A549 (cell line): Measurements from ENCODE around the gene KCNN1. TPM values are rescaled to one million over a fixed set of nuclear protein-coding genes. Genes with fewer than 3 reads are reported as not detected.
A peak's percentile ranks its signal among the peaks of the same experiment; 100 is the strongest.
"Not testable (repeated sequence)": the region's sequence is repeated elsewhere in the genome, so short reads cannot be mapped to it uniquely, and the experiment has no call there.

Experiments
- ATAC-seq, 2 experiments: fragments of 200-7000 bp in 1 of 2; fragments of >200 bp in 1 of 2; cut with Nextera tagmentation in 1 of 2; cut with Tn5 transposase in 1 of 2; 3 replicates each; pipeline versions ENCODE4 v1.8.0 to v1.9.1; 2018 to 2020; ENCODE audit warnings: mild to moderate bottlenecking in 1 of 2, moderate library complexity in 1 of 2
- CTCF ChIA-PET: fragments of 300-600 bp; sonication (Branson Sonifier 250); formaldehyde crosslinking; extraction: SDS; loops from one replicate; lab custom pipeline; 2021; ENCODE audit warnings: antibody characterized with exemption, inconsistent platforms; lab: Yijun Ruan, JAX
- POLR2A ChIA-PET: fragments of 350-600 bp; formaldehyde crosslinking; extraction: SDS; loops from one replicate; lab custom pipeline; 2021; ENCODE audit warnings: antibody characterized with exemption, inconsistent platforms; lab: Yijun Ruan, JAX
- DNase-seq, 2 experiments: peaks; one replicate each; pipeline versions ENCODE4 v3.0.0 to v3.0.0-alpha.2; 2011 to 2016; ENCODE audit warnings: low read depth in 1 of 2, low spot score in 1 of 2
- FAIRE-seq: peaks from 2 replicates; lab custom pipeline; 2011; peaks lifted over from hg19 to GRCh38; lab: Jason Lieb, UNC
- H3K27ac ChIP-seq, 2 experiments: fragments of >200 bp; sonication (Bioruptor Twin); formaldehyde crosslinking; 3 replicates each; pipeline ENCODE4 v1.5.1; 2016 to 2017
- H3K4me1 ChIP-seq: fragments of >200 bp; sonication (Bioruptor Twin); formaldehyde crosslinking; 3 replicates; pipeline ENCODE4 v1.6.1; 2016
- H3K4me2 ChIP-seq: fragments of >200 bp; sonication (Bioruptor Twin); formaldehyde crosslinking; 3 replicates; pipeline ENCODE4 v1.6.1; 2016
- H3K4me3 ChIP-seq: fragments of >200 bp; sonication (Bioruptor Twin); formaldehyde crosslinking; 3 replicates; pipeline ENCODE4 v1.5.1; 2016
- H3K9me3 ChIP-seq: fragments of >200 bp; sonication (Bioruptor Twin); formaldehyde crosslinking; 3 replicates; pipeline ENCODE4 v1.6.1; 2016
- CBX2 ChIP-seq: fragments of 200-600 bp; sonication (generic); IDR thresholded peaks from 2 replicates; pipeline ENCODE4 v1.6.1; 2016; ENCODE audit warnings: low read depth, mild to moderate bottlenecking, borderline replicate concordance
- CBX8 ChIP-seq: fragments of 200-600 bp; sonication (generic); IDR thresholded peaks from 2 replicates; pipeline ENCODE4 v1.6.1; 2016
- CHD2 ChIP-seq: fragments of 150-350 bp; IDR thresholded peaks from 2 replicates; pipeline ENCODE4 v1.6.1; 2014; ENCODE audit warnings: low read length; ENCODE audit not compliant: partially characterized antibody
- EHF ChIP-seq: fragments of 250-450 bp; sonication (Bioruptor Pico); IDR thresholded peaks from 2 replicates; pipeline ENCODE4 v1.5.0; 2020; ENCODE audit warnings: mild to moderate bottlenecking
- EHMT2 ChIP-seq: fragments of 200-600 bp; sonication (generic); IDR thresholded peaks from 2 replicates; pipeline ENCODE4 v1.6.1; 2016; ENCODE audit warnings: antibody characterized with exemption, low read depth, mild to moderate bottlenecking, moderate library complexity
- EP300 ChIP-seq, 2 experiments: fragments of >200 bp; sonication (Bioruptor Twin); formaldehyde crosslinking; IDR thresholded peaks; 2 replicates in 1 of 2; 3 replicates in 1 of 2; pipeline ENCODE4 v1.6.1; 2016 to 2017
- HDAC2 ChIP-seq: fragments of 200-600 bp; sonication (generic); IDR thresholded peaks from 2 replicates; pipeline ENCODE4 v1.6.1; 2016
- HEYL ChIP-seq: fragments of 250-450 bp; sonication (Bioruptor Pico); IDR thresholded peaks from 2 replicates; pipeline ENCODE4 v1.8.0; 2021; ENCODE audit warnings: mild to moderate bottlenecking, moderate library complexity
- JUN ChIP-seq, 2 experiments: fragments of >200 bp; sonication (Bioruptor Twin); formaldehyde crosslinking; IDR thresholded peaks; 2 replicates in 1 of 2; 3 replicates in 1 of 2; pipeline ENCODE4 v1.6.1; 2016 to 2017
- JUNB ChIP-seq: fragments of >200 bp; sonication (Bioruptor Twin); formaldehyde crosslinking; IDR thresholded peaks from 2 replicates; pipeline ENCODE4 v1.6.1; 2016
- KDM5A ChIP-seq: fragments of 200-600 bp; sonication (generic); IDR thresholded peaks from 2 replicates; pipeline ENCODE4 v1.6.1; 2016; ENCODE audit warnings: antibody characterized with exemption, mild to moderate bottlenecking
- NFE2L2 ChIP-seq: fragments of 150-350 bp; conservative IDR thresholded peaks from 2 replicates; pipeline ENCODE4 v1.6.1; 2014; ENCODE audit warnings: low read length
- NR3C1 ChIP-seq: fragments of >200 bp; sonication (Bioruptor Twin); formaldehyde crosslinking; IDR thresholded peaks from 3 replicates; pipeline ENCODE4 v1.6.1; 2017
- POLR2AphosphoS2 ChIP-seq: conservative IDR thresholded peaks from 2 replicates; pipeline ENCODE4 v1.6.1; 2012; ENCODE audit warnings: low read length, improper control_type of control experiment, inconsistent platforms
- RCOR1 ChIP-seq: fragments of 150-350 bp; IDR thresholded peaks from 2 replicates; pipeline ENCODE4 v1.6.1; 2014; ENCODE audit warnings: antibody characterized with exemption, low read length, low read depth
- SMC3 ChIP-seq: fragments of >200 bp; sonication (Bioruptor Twin); formaldehyde crosslinking; IDR thresholded peaks from 3 replicates; pipeline ENCODE4 v1.6.1; 2018; ENCODE audit warnings: inconsistent platforms
- SREBF2 ChIP-seq: fragments of 450-650 bp; IDR thresholded peaks from 2 replicates; pipeline ENCODE4 v1.6.1; 2014; ENCODE audit warnings: mild to moderate bottlenecking, moderate library complexity
- TFCP2L1 ChIP-seq: fragments of 250-450 bp; sonication (Bioruptor Pico); IDR thresholded peaks from 2 replicates; pipeline ENCODE4 v1.5.0; 2021; ENCODE audit warnings: mild to moderate bottlenecking
- ZFP36 ChIP-seq: fragments of 450-650 bp; IDR thresholded peaks from 2 replicates; pipeline ENCODE4 v1.6.1; 2014; ENCODE audit warnings: borderline replicate concordance; ENCODE audit not compliant: partially characterized antibody
- ZNF302 ChIP-seq: fragments of 250-450 bp; sonication (Bioruptor Pico); IDR thresholded peaks from 2 replicates; pipeline ENCODE4 v1.9.0; 2021; ENCODE audit warnings: inconsistent platforms, mild to moderate bottlenecking, moderate library complexity
- WGBS: methylation state at CpG from one replicate; pipeline ENCODE4 v1.1.6; 2017; ENCODE audit errors: missing lambda C conversion rate; 5-methylcytosine and 5-hydroxymethylcytosine counted together
- polyA plus RNA-seq, 4 experiments: library from polyadenylated mRNA; depleted of rRNA in 3 of 4; stranded (reverse); fragments of >200 nt; fragmentation: RNase III in 1 of 4; extraction: RNeasy Plus Mini Kit Qiagen cat#74134 plus additional on column Dnase treatment in 1 of 4; gene quantifications; 2 replicates in 3 of 4; 3 replicates in 1 of 4; pipeline ENCODE4 v1.2.3, GENCODE V29; 2011 to 2017
- TF ChIP-seq, protein P1 (sequence below): fragments of >200 bp; sonication (Bioruptor Twin); formaldehyde crosslinking; IDR thresholded peaks from 3 replicates; pipeline ENCODE4 v1.5.1; 2016
- TF ChIP-seq, protein P2 (sequence below): fragments of >200 bp; sonication (Bioruptor Twin); formaldehyde crosslinking; IDR thresholded peaks from 2 replicates; pipeline ENCODE4 v1.6.1; 2016
- TF ChIP-seq, protein P3 (sequence below): fragments of 250-450 bp; sonication (Bioruptor Pico); IDR thresholded peaks from 2 replicates; pipeline ENCODE4 v1.5.0; 2021; ENCODE audit warnings: mild to moderate bottlenecking, moderate library complexity, borderline replicate concordance
- TF ChIP-seq, protein P4 (sequence below): IDR thresholded peaks from 2 replicates; pipeline ENCODE4 v1.6.1; 2012

The KCNN1 gene
- polyA plus RNA-seq, 2 of the 4 experiments (the other 2 are of a cell fraction): 0.43 to 0.85 TPM

DNA sequence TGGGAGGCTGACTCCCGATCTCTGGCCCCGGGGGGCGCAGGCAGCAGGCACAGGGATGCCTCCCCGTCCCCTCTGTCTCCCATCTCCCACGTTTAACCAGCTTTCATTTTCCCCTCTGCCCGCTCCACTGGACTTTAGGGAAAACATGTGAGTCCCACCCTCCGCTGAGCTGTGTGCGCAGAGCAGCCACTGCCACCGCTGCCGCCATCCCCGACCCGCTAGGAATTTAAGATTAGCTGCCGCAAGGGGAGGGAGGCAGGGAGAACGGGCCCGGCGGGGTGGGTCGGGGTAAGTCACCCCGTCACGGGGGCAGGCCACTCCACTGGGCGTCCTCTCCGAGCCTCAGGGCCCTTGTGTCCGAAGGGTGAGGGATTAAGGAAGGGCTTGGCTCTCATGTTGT, 15.5 kb downstream of the KCNN1 start:
- no peaks in the 10 kb centered on the region for H3K9me3 ChIP-seq
- H3K4me1 ChIP-seq: no peaks in the 10 kb centered on the region
- ChIA-PET POLR2A (no interaction called here), CTCF (interaction anchor here (1.4 to 3.5 kb wide), 4 partner anchors 14 to 122 kb away, joined by 3 to 18 read pairs (median 10); partner anchors contain the start of gene RPL18A)
- TF ChIP-seq CHD2 (no peak), POLR2AphosphoS2 (no peak), EHMT2 (no peak), JUNB (no peak), NFE2L2 (no peak), ZFP36 (no peak), KDM5A (no peak), SMC3 (no peak), CBX8 (no peak), HDAC2 (no peak), SREBF2 (no peak), EP300 (IDR thresholded peaks at IDR 0.05) (no peak), RCOR1 (no peak), ZNF302 (CRISPR knock-in tag) (no peak), NR3C1 (no peak), JUN (IDR thresholded peaks at IDR 0.05) (no peak)
- TF ChIP-seq, protein P1, sequence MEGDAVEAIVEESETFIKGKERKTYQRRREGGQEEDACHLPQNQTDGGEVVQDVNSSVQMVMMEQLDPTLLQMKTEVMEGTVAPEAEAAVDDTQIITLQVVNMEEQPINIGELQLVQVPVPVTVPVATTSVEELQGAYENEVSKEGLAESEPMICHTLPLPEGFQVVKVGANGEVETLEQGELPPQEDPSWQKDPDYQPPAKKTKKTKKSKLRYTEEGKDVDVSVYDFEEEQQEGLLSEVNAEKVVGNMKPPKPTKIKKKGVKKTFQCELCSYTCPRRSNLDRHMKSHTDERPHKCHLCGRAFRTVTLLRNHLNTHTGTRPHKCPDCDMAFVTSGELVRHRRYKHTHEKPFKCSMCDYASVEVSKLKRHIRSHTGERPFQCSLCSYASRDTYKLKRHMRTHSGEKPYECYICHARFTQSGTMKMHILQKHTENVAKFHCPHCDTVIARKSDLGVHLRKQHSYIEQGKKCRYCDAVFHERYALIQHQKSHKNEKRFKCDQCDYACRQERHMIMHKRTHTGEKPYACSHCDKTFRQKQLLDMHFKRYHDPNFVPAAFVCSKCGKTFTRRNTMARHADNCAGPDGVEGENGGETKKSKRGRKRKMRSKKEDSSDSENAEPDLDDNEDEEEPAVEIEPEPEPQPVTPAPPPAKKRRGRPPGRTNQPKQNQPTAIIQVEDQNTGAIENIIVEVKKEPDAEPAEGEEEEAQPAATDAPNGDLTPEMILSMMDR: no peak
- TF ChIP-seq, protein P2, sequence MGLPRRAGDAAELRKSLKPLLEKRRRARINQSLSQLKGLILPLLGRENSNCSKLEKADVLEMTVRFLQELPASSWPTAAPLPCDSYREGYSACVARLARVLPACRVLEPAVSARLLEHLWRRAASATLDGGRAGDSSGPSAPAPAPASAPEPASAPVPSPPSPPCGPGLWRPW: no peak
- TF ChIP-seq, protein P3, sequence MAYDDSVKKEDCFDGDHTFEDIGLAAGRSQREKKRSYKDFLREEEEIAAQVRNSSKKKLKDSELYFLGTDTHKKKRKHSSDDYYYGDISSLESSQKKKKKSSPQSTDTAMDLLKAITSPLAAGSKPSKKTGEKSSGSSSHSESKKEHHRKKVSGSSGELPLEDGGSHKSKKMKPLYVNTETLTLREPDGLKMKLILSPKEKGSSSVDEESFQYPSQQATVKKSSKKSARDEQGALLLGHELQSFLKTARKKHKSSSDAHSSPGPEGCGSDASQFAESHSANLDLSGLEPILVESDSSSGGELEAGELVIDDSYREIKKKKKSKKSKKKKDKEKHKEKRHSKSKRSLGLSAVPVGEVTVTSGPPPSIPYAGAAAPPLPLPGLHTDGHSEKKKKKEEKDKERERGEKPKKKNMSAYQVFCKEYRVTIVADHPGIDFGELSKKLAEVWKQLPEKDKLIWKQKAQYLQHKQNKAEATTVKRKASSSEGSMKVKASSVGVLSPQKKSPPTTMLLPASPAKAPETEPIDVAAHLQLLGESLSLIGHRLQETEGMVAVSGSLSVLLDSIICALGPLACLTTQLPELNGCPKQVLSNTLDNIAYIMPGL (CRISPR knock-in tag): no peak
- TF ChIP-seq, all 56 proteins: peak for 0
- Histone ChIP-seq H3K27ac (no peak overlapping the region), H3K4me3 (no peak overlapping the region), H3K4me2 (no peak overlapping the region)
- DNase-seq (no peak), ATAC-seq (no peak), FAIRE-seq (no peak)
- 86% methylated on average over 17 of the region's 22 CpGs for WGBS

DNA sequence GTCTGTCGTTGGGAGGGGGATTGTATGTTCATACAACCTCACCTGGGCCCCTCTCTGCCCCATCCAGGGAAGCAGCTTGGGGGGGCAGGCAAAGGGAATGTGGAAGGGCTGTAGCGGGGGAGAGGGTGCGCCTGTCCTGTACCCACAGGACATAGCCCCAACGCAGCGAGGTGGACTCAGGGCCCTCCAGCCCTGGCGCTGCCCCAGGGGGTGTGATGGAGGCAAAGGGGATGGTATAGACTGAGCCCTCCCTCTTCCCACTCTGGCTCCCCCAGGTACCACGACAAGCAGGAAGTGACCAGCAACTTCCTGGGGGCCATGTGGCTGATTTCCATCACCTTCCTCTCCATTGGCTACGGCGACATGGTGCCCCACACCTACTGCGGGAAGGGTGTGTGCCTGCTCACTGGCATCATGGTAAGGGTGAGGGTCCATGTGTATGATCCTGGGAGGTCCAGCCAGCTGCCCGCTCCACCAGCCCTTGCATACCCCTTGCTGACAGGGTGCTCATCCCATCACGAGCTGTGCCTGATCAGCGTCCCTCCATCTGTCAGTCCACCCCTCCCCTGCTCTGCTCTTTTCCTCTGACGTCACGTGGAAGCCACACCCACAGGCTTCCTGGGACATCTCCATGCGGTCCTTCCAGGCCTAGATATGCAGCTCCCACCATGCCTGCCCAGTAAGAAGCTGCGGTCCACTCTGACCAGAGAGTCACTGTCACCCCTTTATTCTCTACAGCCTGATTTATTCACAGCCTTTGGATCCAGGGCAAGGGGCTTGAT, 18.3 kb downstream of the KCNN1 start:
- no peak overlapping the region for H3K4me3 ChIP-seq
- H3K27ac ChIP-seq: no peak overlapping the region
- DNase-seq (peak in 1 of 2 experiments; percentile 41), FAIRE-seq (no peak), ATAC-seq (peak; percentile 58 to 74; a peak in 5 of 6 replicates)
- no peaks in the 10 kb centered on the region for H3K9me3 ChIP-seq
- CTCF ChIA-PET: interaction anchor here (0.8 to 1.7 kb wide), 3 partner anchors 12 to 115 kb away, joined by 3 to 5 read pairs (median 3); no protein-coding TSS in a partner anchor
- H3K4me1 ChIP-seq: no peaks in the 10 kb centered on the region
- POLR2A ChIA-PET: no interaction called here
- H3K4me2 ChIP-seq: no peak overlapping the region
- no peak for TF ChIP-seq CBX8
- no peak for TF ChIP-seq SREBF2
- no peak for TF ChIP-seq EHMT2
- TF ChIP-seq HEYL (CRISPR knock-in tag): no peak
- no peak for TF ChIP-seq NR3C1
- TF ChIP-seq, protein P4, sequence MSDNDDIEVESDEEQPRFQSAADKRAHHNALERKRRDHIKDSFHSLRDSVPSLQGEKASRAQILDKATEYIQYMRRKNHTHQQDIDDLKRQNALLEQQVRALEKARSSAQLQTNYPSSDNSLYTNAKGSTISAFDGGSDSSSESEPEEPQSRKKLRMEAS: no peak
- TF ChIP-seq ZNF302 (CRISPR knock-in tag): no peak
- no peak for TF ChIP-seq CBX2
- TF ChIP-seq, protein P1: no peak
- no peak for TF ChIP-seq TFCP2L1 (CRISPR knock-in tag)
- no peak for TF ChIP-seq EHF (CRISPR knock-in tag)
- 69% methylated on average over 15 of the region's 17 CpGs for WGBS

DNA sequence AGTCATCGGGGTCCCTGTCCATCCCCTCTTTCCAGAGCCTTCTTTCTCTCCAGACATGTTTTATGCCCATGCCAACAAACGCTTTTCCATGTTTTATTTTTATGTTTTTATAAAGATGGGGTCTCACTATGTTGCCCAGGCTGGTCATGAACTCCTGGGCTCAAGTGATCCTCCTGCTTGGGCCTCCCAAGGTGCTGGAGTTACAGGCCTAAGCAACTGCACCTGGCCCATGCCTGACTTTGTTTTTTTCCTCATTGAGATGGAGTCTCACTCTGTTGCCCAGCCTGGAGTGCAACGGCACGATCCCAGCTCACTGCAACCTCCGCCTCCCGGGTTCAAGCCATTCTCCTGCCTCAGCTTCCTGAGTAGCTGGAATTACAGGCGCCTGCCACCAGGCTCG, 19.7 kb downstream of the KCNN1 start:
- FAIRE-seq, H3K9me3 ChIP-seq, ATAC-seq, H3K4me1 ChIP-seq, DNase-seq, H3K4me3 ChIP-seq, POLR2A ChIA-PET, H3K4me2 ChIP-seq, H3K27ac ChIP-seq: not testable (repeated sequence)
- WGBS: 86% methylated on average over 8 of the region's 8 CpGs
- CTCF ChIA-PET: interaction anchor here (0.9 to 1.7 kb wide), 2 partner anchors 10 to 48 kb away, joined by 4 to 5 read pairs; no protein-coding TSS in a partner anchor
